GM19023 (cell line): ENCODE data around the gene GABRP.

Experiments
- ATAC-seq: cut with Tn5 transposase; IDR thresholded peaks from one replicate; pipeline ENCODE4 v1.9.1; 2021; ENCODE audit warnings: mild to moderate bottlenecking, moderate library complexity; ENCODE audit not compliant: unreplicated experiment

The GABRP gene

GRCh38 chr5:170860415-170860814 is 76.9 kb downstream of the GABRP start:
- no peak for ATAC-seq

DNA sequence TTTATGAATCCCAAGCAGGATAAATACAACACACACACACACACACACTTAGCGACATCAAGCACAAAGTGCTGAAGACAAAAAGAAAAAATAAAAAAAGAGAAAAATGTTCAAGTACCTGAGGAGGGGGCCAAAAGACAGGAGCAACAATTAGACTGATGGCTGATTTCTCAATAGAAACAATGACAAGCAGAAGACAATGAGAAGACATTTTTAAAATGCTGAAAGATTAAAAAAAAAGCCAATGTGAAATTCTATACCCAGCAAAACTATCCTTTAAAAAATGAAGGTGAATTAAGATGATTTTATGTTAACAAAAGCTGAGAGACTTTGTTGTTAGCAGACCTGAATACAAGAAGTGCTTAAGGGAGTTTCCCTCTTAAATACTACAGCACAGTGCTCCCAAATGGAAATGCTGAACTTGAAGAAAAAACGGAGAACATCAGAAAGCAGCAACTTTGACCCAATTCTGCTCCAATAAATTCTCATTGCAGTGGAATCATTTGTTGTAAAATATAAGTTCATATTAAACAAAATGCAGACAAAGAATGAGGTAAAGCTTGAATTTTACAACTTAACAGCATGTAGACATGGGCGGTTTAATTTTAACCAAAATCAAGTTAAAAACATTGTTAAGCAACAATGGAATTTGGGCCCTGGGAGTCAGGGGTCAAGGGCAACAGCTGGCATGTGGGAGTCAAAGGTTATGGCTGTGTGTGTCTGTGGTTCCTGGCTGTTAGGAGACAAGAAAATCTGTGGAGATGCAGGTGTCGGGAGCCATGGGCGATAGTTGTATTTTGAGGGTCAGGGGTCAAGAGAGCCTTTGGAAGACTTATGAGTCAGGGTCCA is 77.5 kb downstream of the GABRP start:
- no peak for ATAC-seq

- ATAC-seq = no peak
Measured at GRCh38 chr5:170861667-170861916, 78.1 kb downstream of the GABRP start.

DNA sequence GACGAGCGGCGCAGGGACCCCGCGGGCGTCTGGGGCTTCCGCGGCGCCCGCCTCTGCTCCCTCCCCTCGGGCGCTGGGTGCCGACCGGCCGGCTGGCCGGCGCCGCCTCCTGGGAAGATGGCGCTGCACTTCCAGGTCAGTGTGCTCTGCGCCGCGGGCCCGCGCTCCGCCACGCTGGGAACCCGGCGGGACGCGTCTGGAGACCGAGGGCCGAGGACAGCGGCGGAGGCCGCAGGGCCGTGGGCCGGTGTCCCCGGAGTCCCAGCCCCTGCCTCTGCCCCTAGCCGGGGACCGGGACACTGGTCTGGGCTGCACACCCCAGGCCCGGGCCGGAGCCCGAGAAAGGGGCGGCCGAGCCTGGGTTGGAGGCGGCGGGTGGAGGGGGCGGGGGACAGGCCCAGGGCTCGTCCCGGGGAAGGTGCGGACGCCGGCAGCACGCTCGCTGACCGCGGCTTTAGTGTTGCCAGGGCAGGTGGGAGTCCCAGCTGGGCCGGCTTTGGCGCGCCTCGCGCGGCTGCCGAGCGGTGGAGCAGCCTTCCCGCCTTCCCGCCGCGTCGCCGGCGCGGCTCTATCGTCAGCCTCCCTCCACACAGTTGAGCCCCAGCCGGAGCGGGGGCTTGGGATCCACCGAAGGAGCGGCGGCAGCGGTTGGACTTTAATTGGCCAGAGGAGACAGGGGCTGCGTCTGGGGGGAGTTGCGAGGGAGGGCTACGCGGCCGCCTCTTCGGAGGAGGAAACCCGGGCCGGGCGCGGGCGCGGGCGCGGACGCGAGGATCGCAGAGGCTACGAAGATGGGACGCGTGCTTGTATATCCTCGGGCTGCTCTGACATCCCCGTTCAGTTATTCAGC is 78.6 kb downstream of the GABRP start, which contains the start of gene RANBP17:
Gene RANBP17 (plus strand): TSS at position 102 of the 850 bp plus-strand sequence.
- ATAC-seq = no peak

DNA sequence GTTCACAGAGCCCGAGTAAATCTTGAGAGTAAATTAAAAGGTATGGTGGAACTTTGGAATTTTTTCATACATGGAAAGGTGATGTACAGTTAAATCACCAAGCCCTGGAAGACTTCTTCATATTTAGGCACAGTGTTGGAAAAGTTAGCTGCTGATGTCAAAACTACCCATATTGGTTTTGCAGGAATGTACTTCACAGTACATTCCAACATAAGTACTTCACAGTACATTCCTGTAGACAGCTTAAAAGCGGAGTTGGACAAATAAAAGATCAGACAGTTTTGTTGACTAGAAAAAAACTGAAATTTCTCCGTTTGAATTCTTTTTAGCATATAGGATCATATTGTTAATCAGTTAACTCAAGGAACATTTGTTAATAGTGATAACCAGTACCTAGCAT is 80.1 kb downstream of the GABRP start:
- ATAC-seq = no peak
